ENCODE data around the gene SH2D3A.
"Not testable (repeated sequence)": the region's sequence is repeated elsewhere in the genome, so short reads cannot be mapped to it uniquely, and the experiment has no call there.

Gene SH2D3A

GRCh38 chr19:6717036-6717435 is 50.2 kb downstream of the SH2D3A start:
- Mint-ChIP-seq H3K36me3 (no peaks in the 10 kb centered on the region), H3K4me3 (peak overlapping the region; percentile 10)

DNA sequence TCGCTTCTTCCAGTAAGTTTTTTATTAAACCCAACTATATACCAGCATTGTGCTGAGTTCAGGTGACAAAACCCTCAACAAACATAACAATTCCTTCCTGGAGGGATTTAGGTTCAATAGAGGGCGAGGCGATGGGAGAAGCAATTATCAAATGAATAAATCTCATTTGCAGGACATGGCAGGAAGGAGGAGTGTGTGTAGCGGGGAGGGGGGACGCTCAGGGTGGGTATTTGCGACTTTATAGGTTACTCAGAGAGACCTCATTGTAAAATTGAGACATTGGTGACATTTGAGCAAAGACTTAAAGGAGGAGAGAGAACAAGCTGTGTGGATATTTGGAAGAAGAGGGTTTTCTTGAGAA is 50.6 kb downstream of the SH2D3A start:
- H3K4me3 Mint-ChIP-seq = no peak overlapping the region
- peaks cover 7% of the 10 kb centered on the region for H3K9me3 Mint-ChIP-seq
- H3K4me1 Mint-ChIP-seq = peaks cover 22% of the 10 kb centered on the region
- ATAC-seq = no peak
- peaks cover 1% of the 10 kb centered on the region for H3K27me3 Mint-ChIP-seq
- H3K36me3 Mint-ChIP-seq = no peaks in the 10 kb centered on the region
- H3K27ac Mint-ChIP-seq = no peak overlapping the region

More at GRCh38 chr19:6717036-6717435, 50.2 kb downstream of the SH2D3A start:
- peaks cover 7% of the 10 kb centered on the region for H3K9me3 Mint-ChIP-seq
- ATAC-seq = no peak
- no peaks in the 10 kb centered on the region for H3K27me3 Mint-ChIP-seq
- H3K27ac Mint-ChIP-seq = peak overlapping the region; percentile 35
- peaks cover 26% of the 10 kb centered on the region for H3K4me1 Mint-ChIP-seq

- peaks cover 7% of the 10 kb centered on the region for H3K9me3 Mint-ChIP-seq
- peaks cover 18% of the 10 kb centered on the region for H3K27me3 Mint-ChIP-seq
- H3K27ac Mint-ChIP-seq = no peak overlapping the region
- H3K4me1 Mint-ChIP-seq = peaks cover 24% of the 10 kb centered on the region
- no peak overlapping the region for H3K4me3 Mint-ChIP-seq
- no peak for ATAC-seq
- H3K36me3 Mint-ChIP-seq = no peaks in the 10 kb centered on the region
Observed at GRCh38 chr19:6714749-6715555, 52.3 kb downstream of the SH2D3A start.

DNA sequence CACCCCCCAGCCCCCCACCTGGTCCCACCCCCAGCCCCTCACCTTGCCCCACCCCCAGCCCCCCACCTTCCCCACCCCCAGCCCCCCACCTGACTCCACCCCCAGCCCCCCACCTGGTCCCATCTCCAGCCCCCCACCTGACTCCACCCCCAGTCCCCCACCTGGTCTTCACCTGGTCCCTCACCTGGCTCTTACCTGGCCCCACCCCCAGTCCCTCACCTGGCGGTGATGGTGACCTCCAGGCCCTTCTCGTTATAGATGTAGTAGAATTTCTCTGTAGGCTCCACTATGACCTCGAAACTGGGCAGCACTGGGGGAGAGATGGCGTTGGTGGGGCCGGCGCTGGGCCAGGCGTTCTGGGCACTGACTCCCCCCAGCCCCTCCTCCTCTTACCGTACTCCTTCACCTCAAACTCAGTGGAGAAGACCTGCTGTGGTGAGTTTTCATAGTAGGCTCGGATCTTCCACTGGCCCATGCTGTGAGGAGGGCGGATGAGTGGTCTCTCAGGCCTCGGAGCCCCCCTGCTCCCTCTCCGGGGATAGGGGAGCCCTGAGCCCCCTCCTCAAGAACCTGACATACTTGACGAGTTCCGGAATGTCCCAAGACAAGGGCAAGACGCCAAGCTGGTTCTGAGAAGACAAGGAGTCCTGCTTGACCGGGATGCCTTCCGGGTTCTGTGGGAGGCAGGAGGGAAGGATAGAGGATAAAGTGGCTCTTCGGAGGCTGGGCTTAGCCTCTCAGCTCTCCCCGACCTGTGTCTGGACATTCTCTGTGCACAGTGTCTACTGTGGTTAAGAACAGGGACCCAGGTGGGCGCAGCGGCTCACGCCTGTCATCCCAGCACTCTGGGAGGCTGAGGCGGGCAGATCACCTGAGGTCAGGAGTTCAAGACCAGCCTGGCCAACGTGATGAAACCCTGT is 53.2 kb downstream of the SH2D3A start:
- no peak for ATAC-seq
- Mint-ChIP-seq H3K27me3 (peaks cover 27% of the 10 kb centered on the region), H3K27ac (no peak overlapping the region), H3K36me3 (no peaks in the 10 kb centered on the region), H3K9me3 (peaks cover 7% of the 10 kb centered on the region), H3K4me3 (no peak overlapping the region), H3K4me1 (peaks cover 30% of the 10 kb centered on the region)

GRCh38 chr19:6712692-6713670 is 54.3 kb downstream of the SH2D3A start:
- H3K27ac Mint-ChIP-seq = no peak overlapping the region
- H3K27me3 Mint-ChIP-seq = peaks cover 37% of the 10 kb centered on the region
- ATAC-seq = no peak
- no peak overlapping the region for H3K4me3 Mint-ChIP-seq
- H3K4me1 Mint-ChIP-seq = peaks cover 28% of the 10 kb centered on the region
- H3K9me3 Mint-ChIP-seq = peaks cover 7% of the 10 kb centered on the region
- H3K36me3 Mint-ChIP-seq = no peaks in the 10 kb centered on the region

GRCh38 chr19:6712231-6712630 is 55.0 kb downstream of the SH2D3A start:
- H3K27me3 Mint-ChIP-seq = peaks cover 42% of the 10 kb centered on the region
- H3K27ac Mint-ChIP-seq = no peak overlapping the region
- no peak for ATAC-seq
- H3K36me3 Mint-ChIP-seq = no peaks in the 10 kb centered on the region
- peaks cover 21% of the 10 kb centered on the region for H3K4me1 Mint-ChIP-seq
- no peak overlapping the region for H3K4me3 Mint-ChIP-seq
- peaks cover under 1% of the 10 kb centered on the region for H3K9me3 Mint-ChIP-seq

- Mint-ChIP-seq H3K27ac (no peak overlapping the region), H3K4me3 (no peak overlapping the region), H3K36me3 (no peaks in the 10 kb centered on the region), H3K27me3 (peaks cover 42% of the 10 kb centered on the region), H3K4me1 (peaks cover 19% of the 10 kb centered on the region), H3K9me3 (no peaks in the 10 kb centered on the region)
- ATAC-seq = no peak
Observed at GRCh38 chr19:6711605-6712004, 55.6 kb downstream of the SH2D3A start.

DNA sequence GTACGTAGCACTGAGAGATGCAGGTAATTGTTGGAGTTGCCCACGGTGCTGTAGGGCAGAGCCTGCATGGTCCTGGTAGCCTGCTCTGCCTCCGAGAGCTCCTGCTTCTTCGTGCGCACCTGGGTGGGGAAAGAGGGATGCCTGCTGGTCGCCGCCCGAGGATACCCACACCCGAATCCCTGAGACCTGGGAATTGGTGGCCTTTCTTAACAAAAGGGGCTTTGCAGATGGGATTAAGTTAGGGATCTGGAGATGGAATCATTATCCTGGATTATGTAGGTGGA is 56.2 kb downstream of the SH2D3A start:
- Mint-ChIP-seq H3K36me3 (no peaks in the 10 kb centered on the region), H3K4me1 (peaks cover 19% of the 10 kb centered on the region), H3K9me3 (no peaks in the 10 kb centered on the region), H3K27me3 (peaks cover 42% of the 10 kb centered on the region), H3K27ac (no peak overlapping the region), H3K4me3 (no peak overlapping the region)
- ATAC-seq = no peak

GRCh38 chr19:6710273-6711077 is 56.8 kb downstream of the SH2D3A start:
- Mint-ChIP-seq H3K36me3 (no peaks in the 10 kb centered on the region), H3K27me3 (peaks cover 42% of the 10 kb centered on the region), H3K4me1 (peaks cover 19% of the 10 kb centered on the region), H3K9me3 (no peaks in the 10 kb centered on the region), H3K27ac (no peak overlapping the region), H3K4me3 (no peak overlapping the region)
- ATAC-seq = no peak

GRCh38 chr19:6709549-6709948 is 57.7 kb downstream of the SH2D3A start:
- no peak overlapping the region for H3K4me3 Mint-ChIP-seq
- H3K4me1 Mint-ChIP-seq = peaks cover 19% of the 10 kb centered on the region
- H3K9me3 Mint-ChIP-seq = no peaks in the 10 kb centered on the region
- no peaks in the 10 kb centered on the region for H3K36me3 Mint-ChIP-seq
- no peak for ATAC-seq
- H3K27ac Mint-ChIP-seq = no peak overlapping the region
- H3K27me3 Mint-ChIP-seq = peaks cover 42% of the 10 kb centered on the region

GRCh38 chr19:6708913-6709312 is 58.3 kb downstream of the SH2D3A start:
- peaks cover 42% of the 10 kb centered on the region for H3K27me3 Mint-ChIP-seq
- not testable (repeated sequence) for H3K4me3 Mint-ChIP-seq, ATAC-seq, H3K27ac Mint-ChIP-seq, H3K36me3 Mint-ChIP-seq, H3K9me3 Mint-ChIP-seq
- peaks cover 19% of the 10 kb centered on the region for H3K4me1 Mint-ChIP-seq

- no peak for ATAC-seq
- Mint-ChIP-seq H3K36me3 (no peaks in the 10 kb centered on the region), H3K4me1 (peaks cover 19% of the 10 kb centered on the region), H3K4me3 (no peak overlapping the region), H3K27me3 (peaks cover 42% of the 10 kb centered on the region), H3K27ac (no peak overlapping the region), H3K9me3 (no peaks in the 10 kb centered on the region)
Observed at GRCh38 chr19:6708346-6708745, 58.9 kb downstream of the SH2D3A start.

DNA sequence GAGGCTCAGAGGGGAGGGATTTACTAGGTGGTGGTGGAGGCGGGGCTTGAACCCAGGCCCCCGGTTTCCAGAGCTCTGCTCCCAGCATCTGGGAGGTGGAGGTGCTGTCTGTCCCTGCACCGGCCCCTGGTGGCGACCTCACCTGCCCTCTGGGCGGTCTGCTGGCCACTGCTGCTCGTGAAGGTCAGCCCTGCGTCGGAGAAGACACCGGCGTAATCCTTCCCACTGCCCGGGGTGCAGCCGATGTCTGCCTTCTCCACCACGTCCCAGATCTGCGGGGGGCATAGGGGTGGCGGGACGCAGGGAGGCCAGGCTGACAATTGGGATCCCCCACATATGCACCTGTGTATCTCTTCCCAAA is 59.6 kb downstream of the SH2D3A start:
- no peak for ATAC-seq
- Mint-ChIP-seq H3K36me3 (no peaks in the 10 kb centered on the region), H3K4me3 (no peak overlapping the region), H3K9me3 (no peaks in the 10 kb centered on the region), H3K27ac (no peak overlapping the region), H3K4me1 (peaks cover 19% of the 10 kb centered on the region), H3K27me3 (peaks cover 42% of the 10 kb centered on the region)

DNA sequence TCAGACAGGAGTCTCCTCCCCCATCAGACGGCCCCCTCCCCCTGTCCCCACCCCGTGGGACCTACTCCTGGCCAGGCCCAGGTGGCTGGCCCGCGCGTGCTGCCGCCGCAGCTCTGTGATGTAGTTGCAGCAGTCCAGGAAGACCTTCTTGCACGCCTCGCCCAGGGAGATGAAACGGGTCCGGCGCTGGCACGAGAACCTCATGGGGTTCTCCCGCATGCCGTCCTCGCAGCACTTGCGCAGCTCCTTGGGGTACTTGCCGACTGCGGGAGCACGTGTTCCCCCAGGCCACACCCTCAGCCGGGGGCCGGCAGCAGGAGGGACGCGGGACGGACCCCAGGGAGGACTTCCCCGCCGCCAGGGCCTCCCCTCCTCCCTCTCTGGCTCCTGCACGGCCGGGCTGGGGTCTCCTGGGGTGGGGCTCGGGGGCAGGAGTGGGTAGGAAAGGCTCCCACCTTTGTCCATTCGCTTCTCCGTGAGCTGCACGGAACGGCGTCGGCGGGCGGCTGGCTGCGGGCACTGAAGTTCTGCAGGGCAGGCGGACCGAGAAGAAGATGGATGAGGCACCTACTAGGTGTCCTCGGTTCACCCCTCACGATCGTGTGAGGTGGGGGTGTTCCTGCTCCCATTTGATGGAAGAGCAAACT is 60.1 kb downstream of the SH2D3A start:
- Mint-ChIP-seq H3K27me3 (peaks cover 42% of the 10 kb centered on the region), H3K36me3 (no peaks in the 10 kb centered on the region), H3K9me3 (no peaks in the 10 kb centered on the region), H3K4me3 (no peak overlapping the region), H3K27ac (no peak overlapping the region), H3K4me1 (peaks cover 19% of the 10 kb centered on the region)
- ATAC-seq = no peak

Measured in stimulated activated memory B cell treated with anti-CD40 and anti-IgM and Interleukin-4, amounts not matched to agents 10 μg/mL and 1 μg/mL and 100 μg/mL, for 72 hours (primary cell).